Glutamatergic neuron (in vitro differentiated cells): ENCODE data around the gene EDC3. TPM values are rescaled to one million over a fixed set of nuclear protein-coding genes. Genes with fewer than 3 reads are reported as not detected.

ENCODE experiments used
- DNase-seq: peaks from one replicate; pipeline ENCODE4 v3.0.0; 2022
- H3K27ac Mint-ChIP-seq: one replicate; pipeline ENCODE4 v1.8.0; 2020; ENCODE audit warnings: mild to moderate bottlenecking, mixed read lengths, inconsistent platforms; ENCODE audit not compliant: unreplicated experiment
- H3K27me3 Mint-ChIP-seq: one replicate; pipeline ENCODE4 v1.8.0; 2020; ENCODE audit warnings: mild to moderate bottlenecking, moderate library complexity, mixed read lengths, inconsistent platforms; ENCODE audit not compliant: unreplicated experiment
- H3K36me3 Mint-ChIP-seq: one replicate; pipeline ENCODE4 v1.8.0; 2020; ENCODE audit warnings: mild to moderate bottlenecking, mixed read lengths, inconsistent platforms; ENCODE audit not compliant: unreplicated experiment
- H3K4me1 Mint-ChIP-seq: one replicate; pipeline ENCODE4 v1.8.0; 2020; ENCODE audit warnings: mild to moderate bottlenecking, low read depth, mixed read lengths, inconsistent platforms; ENCODE audit not compliant: unreplicated experiment
- H3K4me3 Mint-ChIP-seq: one replicate; pipeline ENCODE4 v1.8.0; 2020; ENCODE audit warnings: mild to moderate bottlenecking, mixed read lengths, inconsistent platforms; ENCODE audit not compliant: unreplicated experiment
- H3K9me3 Mint-ChIP-seq: one replicate; pipeline ENCODE4 v1.8.0; 2020; ENCODE audit warnings: mild to moderate bottlenecking, moderate library complexity, mixed read lengths, inconsistent platforms; ENCODE audit not compliant: unreplicated experiment
- CTCF ChIP-seq: fragments of 200-600 bp; sonication (generic); IDR thresholded peaks from one replicate; pipeline ENCODE4 v1.5.0; 2021; ENCODE audit not compliant: partially characterized antibody, unreplicated experiment
- total RNA-seq: library from RNA; stranded (reverse); fragmentation: NEBNext Ultra II Directional; extraction: Animal tissue kit (Norgen Biotek cat#: 25700); gene quantifications from one replicate; pipeline ENCODE4 v1.2.1, GENCODE V29; 2021; ENCODE audit not compliant: unreplicated experiment

Gene EDC3
- total RNA-seq, 1 donor from 2014 or later: 66.0 TPM

GRCh38 chr15:74709892-74710291 is 14.1 kb upstream of the EDC3 start:
- no peak for TF ChIP-seq CTCF
- H3K36me3 Mint-ChIP-seq: no peaks in the 10 kb centered on the region
- H3K4me3 Mint-ChIP-seq: no peak overlapping the region
- no peak overlapping the region for H3K27ac Mint-ChIP-seq
- H3K9me3 Mint-ChIP-seq: peaks cover 2% of the 10 kb centered on the region
- no peaks in the 10 kb centered on the region for H3K4me1 Mint-ChIP-seq
- peaks cover 4% of the 10 kb centered on the region for H3K27me3 Mint-ChIP-seq
- no peak for DNase-seq

GRCh38 chr15:74709011-74709410 is 13.2 kb upstream of the EDC3 start:
- Mint-ChIP-seq H3K36me3 (no peaks in the 10 kb centered on the region), H3K27ac (no peak overlapping the region), H3K9me3 (peaks cover 2% of the 10 kb centered on the region), H3K4me1 (no peaks in the 10 kb centered on the region), H3K4me3 (no peak overlapping the region), H3K27me3 (peaks cover 4% of the 10 kb centered on the region)
- DNase-seq: no peak
- TF ChIP-seq CTCF: no peak

- H3K4me1 Mint-ChIP-seq: peaks cover 18% of the 10 kb centered on the region
These were observed 984 bp upstream of the EDC3 start for GRCh38 chr15:74696808-74697207.

GRCh38 chr15:74696398-74696729 is 540 bp upstream of the EDC3 start:
- Mint-ChIP-seq H3K9me3 (peaks cover 5% of the 10 kb centered on the region), H3K4me3 (peak overlapping the region; percentile 100), H3K4me1 (peaks cover 18% of the 10 kb centered on the region), H3K27ac (peak overlapping the region; percentile 99), H3K27me3 (peaks cover 3% of the 10 kb centered on the region), H3K36me3 (no peaks in the 10 kb centered on the region)
- no peak for TF ChIP-seq CTCF
- no peak for DNase-seq

More at GRCh38 chr15:74696808-74697207, 984 bp upstream of the EDC3 start:
- Mint-ChIP-seq H3K27ac (no peak overlapping the region), H3K27me3 (peaks cover 3% of the 10 kb centered on the region), H3K9me3 (peaks cover 5% of the 10 kb centered on the region), H3K36me3 (no peaks in the 10 kb centered on the region), H3K4me3 (peak overlapping the region; percentile 100)
- no peak for TF ChIP-seq CTCF
- no peak for DNase-seq

- Mint-ChIP-seq H3K36me3 (no peaks in the 10 kb centered on the region), H3K27me3 (peaks cover 3% of the 10 kb centered on the region), H3K27ac (no peak overlapping the region), H3K4me1 (peaks cover 18% of the 10 kb centered on the region), H3K4me3 (no peak overlapping the region), H3K9me3 (peaks cover 5% of the 10 kb centered on the region)
- no peak for DNase-seq
- TF ChIP-seq CTCF: no peak
These were observed 3.5 kb downstream of the EDC3 start for GRCh38 chr15:74692327-74692726.
